T47D (cell line): Measurements from ENCODE around the gene FBXW8.

Experiments
- DNase-seq, 2 experiments: peaks; one replicate each; pipeline versions ENCODE4 v3.0.0 to v3.0.0-alpha.2; 2011 to 2012; ENCODE audit warnings: low read depth in 1 of 2, low spot score in 1 of 2
- JUND ChIP-seq: IDR thresholded peaks from 2 replicates; pipeline ENCODE4 v1.6.1; 2012; ENCODE audit warnings: low read depth
- in situ Hi-C: cut with HindIII; loops from 2 replicates; pipeline ENCODE4 v1.10.0; 2016; ENCODE audit warnings: low sequenced_read_pairs, low pct_unique_long_range_greater_than_20kb

FBXW8 gene

GRCh38 chr12:116894913-116895312, 15.8 kb upstream of the FBXW8 start:
- in situ Hi-C loops = no loop called here
- DNase-seq = no peak
- TF ChIP-seq JUND = no peak

DNA sequence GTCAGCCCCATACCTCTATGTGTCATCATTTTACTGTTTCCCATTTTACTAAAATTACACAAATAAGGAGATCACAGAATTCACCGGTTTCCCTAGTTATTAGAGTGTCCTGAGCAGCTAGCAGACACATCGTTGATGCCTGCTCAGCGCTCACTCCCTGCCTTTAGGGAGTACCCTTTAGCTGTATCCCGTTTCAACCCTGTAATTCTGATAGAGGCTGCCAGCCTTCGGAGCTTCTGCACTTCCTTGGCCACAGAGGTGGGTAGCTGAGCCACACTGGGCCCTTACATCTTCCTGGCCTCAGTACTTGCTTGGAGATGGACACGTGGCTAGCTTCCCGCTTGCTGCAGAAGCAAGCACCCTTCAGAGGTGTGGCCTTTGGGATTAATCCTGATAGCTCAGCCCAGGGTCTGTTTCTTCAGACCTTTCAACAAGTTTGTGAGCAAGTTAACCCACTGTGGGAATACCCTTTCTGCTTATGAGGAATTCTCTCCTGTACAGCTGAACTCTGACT, 14.3 kb upstream of the FBXW8 start:
- DNase-seq = no peak
- no peak for TF ChIP-seq JUND
- in situ Hi-C loops = no loop called here

DNA sequence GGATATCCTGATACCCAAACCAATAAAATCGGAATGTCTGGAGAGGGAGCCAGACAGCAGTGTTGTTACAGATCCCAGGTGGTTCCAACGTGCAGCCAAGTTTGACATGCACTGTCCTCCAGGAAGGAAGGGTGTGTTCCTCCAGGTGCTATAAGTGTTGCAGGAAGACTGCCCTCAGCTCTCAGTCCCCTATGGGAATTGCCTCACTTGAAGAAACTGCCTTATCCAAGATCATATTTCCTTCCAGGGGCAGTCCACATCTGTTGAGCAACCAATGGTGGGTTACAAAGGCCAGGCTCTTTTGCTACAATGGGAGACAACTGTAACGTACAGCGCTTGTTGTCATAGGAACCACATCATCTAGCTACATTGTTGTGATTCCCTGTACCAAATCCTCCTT, 13.3 kb upstream of the FBXW8 start:
- no peak for DNase-seq
- TF ChIP-seq JUND = no peak
- in situ Hi-C loops = no loop called here

DNA sequence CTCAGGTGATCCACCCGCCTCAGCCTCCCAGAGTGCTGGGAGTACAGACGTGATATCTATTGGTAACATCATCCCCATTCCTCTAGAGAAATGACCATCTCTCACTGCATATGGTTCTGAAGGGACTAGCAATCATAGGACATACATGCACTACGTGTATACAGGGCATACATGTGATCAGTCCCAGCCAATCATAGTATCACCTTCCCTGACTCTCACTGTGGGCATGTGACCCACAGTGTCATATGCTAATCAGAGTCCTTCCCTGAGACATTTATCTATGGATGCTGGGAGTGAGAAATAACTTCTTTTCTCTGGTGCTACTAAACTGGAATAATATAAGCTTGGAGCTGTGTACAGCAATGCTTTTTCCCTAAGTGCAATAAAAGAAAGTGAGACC, 12.1 kb upstream of the FBXW8 start:
- no peak for DNase-seq
- in situ Hi-C loops = no loop called here
- TF ChIP-seq JUND = no peak

- DNase-seq = no peak
- in situ Hi-C loops = no loop called here
- TF ChIP-seq JUND = no peak
Measured at GRCh38 chr12:116901612-116902011, 9.1 kb upstream of the FBXW8 start.

DNA sequence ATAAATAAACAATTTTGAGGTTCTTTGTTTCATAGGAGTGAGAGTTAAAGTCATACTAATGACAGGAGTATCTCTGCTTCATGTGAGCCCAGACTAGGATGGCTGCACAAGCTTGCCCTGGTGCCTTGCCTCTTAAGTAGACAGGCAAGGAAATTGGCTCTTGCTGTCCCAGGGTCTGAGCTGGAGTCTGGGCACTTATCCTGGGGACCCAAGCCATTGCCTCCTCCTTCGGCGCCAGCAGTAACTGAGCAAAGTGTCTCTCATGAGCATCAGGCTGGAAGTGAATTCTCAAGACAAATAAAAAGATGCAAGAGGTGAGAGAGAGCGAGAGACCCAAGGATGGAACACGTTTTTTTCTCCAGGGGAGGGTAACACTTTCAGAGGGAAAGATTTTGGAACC, 6.9 kb upstream of the FBXW8 start:
- TF ChIP-seq JUND = no peak
- in situ Hi-C loops = no loop called here
- no peak for DNase-seq

- in situ Hi-C loops = no loop called here
- no peak for DNase-seq
- no peak for TF ChIP-seq JUND
Measured at GRCh38 chr12:116906285-116906684, 4.5 kb upstream of the FBXW8 start.

DNA sequence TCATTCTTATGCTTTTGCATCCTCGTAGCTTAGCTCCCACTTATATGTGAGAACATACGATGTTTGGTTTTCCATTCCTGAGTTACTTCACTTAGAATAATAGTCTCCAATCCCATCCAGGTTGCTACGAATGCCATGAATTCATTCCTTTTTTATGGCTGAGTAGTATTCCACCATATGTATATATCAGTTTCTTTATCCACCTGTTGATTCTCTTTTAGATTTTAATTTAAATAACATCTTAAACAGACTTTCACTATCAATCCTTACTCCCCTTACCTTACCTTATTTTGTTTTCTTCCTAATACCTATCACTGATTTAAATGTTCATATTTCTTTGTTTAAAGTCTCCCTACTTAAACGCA, 488 bp upstream of the FBXW8 start:
- in situ Hi-C loops = no loop called here
- DNase-seq = no peak
- TF ChIP-seq JUND = no peak

DNA sequence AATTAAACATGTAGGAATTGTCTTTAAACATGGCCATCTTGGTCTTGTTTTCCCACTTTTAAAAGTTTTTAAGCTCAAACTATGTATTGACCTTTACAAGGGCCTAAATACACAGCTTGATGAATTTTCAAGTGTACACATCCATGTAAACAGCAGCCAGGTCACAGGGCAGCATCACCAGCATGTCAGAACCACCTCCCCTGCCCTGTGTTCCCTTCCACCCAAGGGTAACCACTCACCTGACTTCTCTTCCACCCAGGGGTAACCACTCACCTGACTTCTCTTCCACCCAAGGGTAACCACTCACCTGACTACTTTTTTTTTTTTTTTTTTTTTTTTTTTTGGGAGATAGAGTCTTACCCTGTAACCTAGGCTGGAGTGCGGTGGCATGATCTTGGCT, 4.6 kb downstream of the FBXW8 start:
- in situ Hi-C loops = no loop called here
- no peak for TF ChIP-seq JUND
- no peak for DNase-seq

GRCh38 chr12:116916122-116916521, 5.4 kb downstream of the FBXW8 start:
- TF ChIP-seq JUND = no peak
- in situ Hi-C loops = no loop called here
- peak in 1 of 2 experiments; percentile 36 for DNase-seq

DNA sequence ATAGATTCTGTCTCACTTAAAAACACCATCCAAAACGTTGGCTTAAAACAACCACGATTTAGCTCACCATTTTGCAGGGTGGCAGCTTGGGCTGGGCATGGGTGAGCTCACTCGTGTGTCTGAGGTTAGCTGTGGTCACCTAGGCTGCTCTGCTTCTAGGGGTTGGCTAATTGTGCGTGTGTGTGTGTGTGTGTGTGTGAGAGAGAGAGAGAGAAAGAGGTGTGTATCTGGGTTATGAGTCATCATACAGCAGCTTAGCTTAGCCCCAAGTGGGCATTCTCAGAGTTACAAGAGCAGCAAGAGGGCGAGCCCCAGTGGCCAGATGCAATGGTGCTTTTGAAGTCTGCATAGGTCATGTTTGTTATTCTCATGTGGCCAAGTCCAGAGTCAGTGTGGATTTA, 6.0 kb downstream of the FBXW8 start:
- peak in 1 of 2 experiments; percentile 31 for DNase-seq
- TF ChIP-seq JUND = no peak
- in situ Hi-C loops = no loop called here

- DNase-seq = peak in 1 of 2 experiments; percentile 53
- TF ChIP-seq JUND = no peak
- in situ Hi-C loops = no loop called here
Measured at GRCh38 chr12:116918464-116918863, 7.7 kb downstream of the FBXW8 start.

GRCh38 chr12:116919247-116919661, 8.5 kb downstream of the FBXW8 start:
- no peak for DNase-seq
- no peak for TF ChIP-seq JUND
- in situ Hi-C loops = no loop called here

DNA sequence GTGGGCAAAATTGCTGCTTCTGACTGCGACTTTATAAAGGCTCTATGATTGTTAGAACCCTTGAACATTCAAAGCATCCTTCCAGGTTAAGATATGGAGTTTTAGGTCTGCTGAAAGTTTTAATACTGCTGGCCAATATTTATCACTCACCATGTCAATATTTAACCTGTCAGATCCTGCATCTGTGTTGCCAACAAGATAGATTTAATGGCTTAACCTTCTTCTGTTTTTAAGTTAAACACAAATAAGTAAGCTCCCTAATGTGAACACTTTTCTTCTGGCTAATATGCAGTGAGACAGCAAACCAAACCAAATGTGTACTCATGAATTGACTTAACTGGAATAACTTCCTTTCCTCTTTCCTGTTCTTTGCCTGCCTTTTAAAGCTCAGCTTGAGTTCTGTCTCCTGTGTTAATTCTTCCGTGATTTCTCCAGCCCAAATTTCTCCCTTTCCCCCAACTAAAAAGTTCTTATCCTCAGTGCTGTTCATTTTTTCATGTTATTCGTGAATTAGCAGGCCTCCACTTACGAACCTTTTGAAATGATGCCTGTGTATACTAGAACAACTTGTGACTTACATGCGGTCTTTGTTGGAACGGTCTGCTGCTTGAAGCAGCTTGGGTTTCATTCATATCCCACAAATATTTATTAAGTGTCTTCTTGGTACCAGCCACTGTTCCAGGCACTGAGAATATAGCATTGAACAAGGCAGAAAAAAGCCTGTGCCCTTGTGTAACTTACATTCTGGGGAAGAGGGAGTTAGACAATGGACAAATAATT, 9.1 kb downstream of the FBXW8 start:
- no peak for DNase-seq
- no peak for TF ChIP-seq JUND
- in situ Hi-C loops = no loop called here
